GM21360 (cell line): Measurements from ENCODE around the gene JPT1.
"Not testable (repeated sequence)": the region's sequence is repeated elsewhere in the genome, so short reads cannot be mapped to it uniquely, and the experiment has no call there.

Experiments used
- ATAC-seq: cut with Tn5 transposase; IDR thresholded peaks from one replicate; pipeline ENCODE4 v1.9.1; 2021; ENCODE audit warnings: mild to moderate bottlenecking, moderate library complexity; ENCODE audit not compliant: unreplicated experiment

JPT1 gene, protein sequence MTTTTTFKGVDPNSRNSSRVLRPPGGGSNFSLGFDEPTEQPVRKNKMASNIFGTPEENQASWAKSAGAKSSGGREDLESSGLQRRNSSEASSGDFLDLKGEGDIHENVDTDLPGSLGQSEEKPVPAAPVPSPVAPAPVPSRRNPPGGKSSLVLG

DNA sequence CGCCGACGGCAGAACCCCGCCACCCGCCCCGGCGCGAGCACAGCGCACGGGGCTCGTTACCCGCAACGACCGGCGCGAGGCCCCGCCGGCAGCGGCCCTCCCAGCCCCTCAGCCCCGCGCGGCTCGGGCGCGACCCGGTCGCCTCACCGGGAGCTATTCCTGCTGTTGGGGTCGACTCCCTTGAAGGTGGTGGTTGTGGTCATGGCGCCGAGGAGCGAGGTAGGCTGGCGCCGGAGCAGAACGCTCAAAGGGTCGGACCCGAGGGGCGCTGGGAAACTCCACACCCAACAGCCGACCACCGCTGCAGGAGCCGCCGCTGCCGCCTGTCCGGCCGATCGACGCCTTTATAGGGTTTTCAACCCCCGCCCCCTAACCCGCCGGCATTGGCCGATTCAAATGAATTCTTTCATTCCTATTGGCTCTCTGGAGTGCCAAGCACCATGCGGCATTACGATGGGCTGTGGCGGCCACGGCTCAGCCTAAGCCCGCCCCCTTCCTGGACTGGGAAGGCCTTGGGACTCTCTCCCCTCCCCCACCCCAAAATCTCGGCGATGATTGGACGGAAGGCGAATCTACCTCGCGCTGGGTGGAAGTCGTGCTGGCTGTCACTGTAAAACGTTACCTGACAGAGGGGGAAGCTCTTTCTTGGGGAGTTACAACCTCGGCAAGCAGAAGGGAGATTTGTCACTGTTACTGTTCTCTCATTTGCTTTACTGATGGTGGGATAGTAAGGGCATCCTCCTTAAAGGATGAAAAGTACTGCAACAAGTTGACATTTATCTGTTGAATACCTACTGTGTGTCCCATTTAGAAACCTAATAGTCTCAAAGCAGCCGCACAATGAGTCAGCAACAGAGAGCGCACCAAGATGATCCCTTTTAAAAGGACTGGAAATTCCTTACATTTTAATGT lies at the start of gene JPT1:
JPT1 (minus strand) TSS at position 318 of the 912 bp plus-strand sequence; CDS start at position 203, 115 bp downstream.
- peak; percentile 89 for ATAC-seq

DNA sequence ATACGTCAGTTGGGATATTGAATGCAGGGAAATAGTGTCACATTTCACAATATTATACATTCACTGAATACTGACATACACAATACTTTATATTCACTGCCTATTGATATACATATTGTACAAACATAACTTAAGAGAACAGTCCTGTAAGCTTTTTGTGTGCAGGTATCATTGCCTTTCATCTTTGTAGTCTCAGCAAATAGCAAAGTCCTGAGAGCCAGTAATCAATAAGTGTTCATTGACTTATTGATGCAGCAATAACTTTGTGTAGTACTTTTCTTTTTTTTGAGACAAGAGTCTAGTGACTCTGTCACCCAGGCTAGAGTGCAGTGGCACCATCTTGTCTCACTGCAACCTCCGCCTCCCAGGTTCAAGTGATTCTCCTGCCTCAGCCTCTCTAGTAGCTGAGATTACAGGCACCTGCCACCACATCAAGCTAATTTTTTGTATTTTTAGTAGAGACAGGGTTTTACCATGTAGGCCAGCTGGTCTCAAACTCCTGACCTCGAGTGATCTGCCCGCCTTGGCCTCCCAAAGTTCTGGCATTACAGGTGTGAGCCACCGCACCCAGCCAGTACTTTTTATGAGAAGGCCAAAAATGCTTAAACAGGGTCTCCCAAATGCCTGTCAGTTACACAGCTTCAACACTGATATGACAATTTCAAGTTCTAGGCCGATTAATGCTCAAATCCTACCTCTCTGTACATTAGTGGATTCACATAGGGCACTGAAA lies 45.7 kb upstream of the JPT1 start:
- no peak for ATAC-seq

DNA sequence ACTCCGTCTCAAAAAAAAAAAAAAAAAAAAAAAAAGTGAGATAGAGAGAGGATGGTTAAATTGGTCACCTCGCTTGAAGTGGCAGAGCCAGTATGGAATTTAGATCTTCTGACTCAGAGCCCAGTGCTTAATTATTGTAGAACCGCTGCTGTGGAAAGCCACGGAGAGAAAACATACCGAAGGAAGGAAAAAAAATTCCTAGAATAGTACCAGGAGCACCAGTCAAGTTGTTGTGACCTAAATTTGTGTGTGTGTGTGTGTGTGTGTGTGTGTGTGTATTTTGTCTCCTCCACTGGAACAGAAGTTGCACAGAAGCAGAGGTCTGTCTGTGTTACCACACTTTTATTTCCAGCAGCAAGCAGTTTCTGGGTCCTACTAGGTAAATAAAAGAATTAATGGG lies 40.6 kb upstream of the JPT1 start:
- no peak for ATAC-seq

DNA sequence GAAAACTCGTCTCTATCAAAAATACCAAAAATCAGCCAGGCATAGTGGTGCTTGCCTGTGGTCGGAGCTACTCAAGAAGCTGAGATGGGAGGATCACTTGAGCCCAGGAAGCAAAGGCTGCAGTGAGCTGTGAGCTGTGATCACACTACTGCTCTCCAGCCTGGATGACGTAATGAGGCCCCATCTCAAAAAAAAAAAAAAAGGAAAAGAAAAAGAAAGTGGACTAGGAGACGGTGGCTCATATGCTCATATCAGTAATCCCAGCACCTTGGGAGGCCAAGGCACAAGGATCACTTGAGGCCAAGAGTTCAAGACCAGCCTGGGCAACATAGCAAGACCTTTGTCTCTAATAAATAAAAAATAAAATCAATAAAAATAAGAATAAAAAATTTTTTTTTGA lies 37.3 kb upstream of the JPT1 start:
- ATAC-seq, result no peak

DNA sequence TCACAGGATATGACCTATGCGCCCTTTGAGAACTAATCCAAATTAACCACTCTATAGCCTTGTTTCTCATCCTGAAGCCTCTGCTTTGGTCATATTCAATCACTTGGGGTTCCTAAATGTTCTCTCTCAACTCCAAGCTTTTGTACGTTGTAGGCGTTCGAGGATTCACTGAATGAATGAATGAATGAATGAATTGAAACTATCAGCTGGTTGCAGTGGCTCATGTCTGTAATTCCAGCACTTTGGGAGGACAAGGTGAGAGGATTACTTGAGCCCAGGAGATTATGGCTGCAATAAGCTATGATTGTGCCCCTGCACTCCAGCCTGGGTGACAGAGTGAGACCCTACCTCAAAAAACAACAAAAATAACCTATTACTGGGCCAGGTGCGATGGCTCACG lies 34.3 kb upstream of the JPT1 start:
- ATAC-seq, result no peak

DNA sequence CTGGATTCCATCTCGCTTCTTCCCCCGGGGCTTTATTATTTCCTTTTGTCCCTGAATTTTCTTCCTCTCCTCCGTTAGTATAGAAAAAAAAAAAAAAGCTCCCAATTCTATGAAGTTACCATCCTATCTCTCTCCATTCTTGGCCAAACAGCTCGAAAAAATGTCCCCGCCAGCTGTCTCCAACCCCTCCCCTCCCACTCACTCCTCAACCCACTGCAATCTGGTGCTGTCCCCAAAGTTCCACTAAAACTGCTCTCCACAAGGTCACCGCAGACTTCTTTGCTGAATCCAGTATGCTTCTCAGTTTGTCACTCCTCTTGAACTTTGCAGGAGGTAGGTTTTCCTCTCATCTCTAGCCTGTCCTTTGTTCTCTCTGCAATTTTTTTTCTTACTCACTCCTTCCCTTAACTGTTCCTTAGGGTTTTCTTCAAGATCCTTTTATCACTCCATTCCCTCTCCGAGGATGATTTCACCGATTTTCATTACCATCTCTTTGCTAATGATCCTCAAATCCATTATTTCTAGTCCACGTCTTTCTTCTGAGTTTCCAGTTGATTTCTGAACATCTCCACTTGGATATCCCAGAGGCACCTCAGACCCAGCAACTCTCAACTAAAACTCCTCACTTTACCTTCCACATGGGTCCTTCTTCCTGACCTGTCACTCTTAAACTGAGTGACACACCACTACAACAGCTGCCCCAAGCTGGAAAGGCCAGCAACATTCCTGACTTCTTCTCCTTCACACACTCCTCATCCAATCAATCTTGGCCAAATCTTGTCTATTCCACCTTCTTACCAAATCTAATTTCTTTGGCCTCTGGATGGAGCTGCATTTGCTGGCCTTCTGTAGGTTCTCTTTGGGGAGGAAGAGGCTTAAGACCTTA lies 29.9 kb upstream of the JPT1 start:
- no peak for ATAC-seq

DNA sequence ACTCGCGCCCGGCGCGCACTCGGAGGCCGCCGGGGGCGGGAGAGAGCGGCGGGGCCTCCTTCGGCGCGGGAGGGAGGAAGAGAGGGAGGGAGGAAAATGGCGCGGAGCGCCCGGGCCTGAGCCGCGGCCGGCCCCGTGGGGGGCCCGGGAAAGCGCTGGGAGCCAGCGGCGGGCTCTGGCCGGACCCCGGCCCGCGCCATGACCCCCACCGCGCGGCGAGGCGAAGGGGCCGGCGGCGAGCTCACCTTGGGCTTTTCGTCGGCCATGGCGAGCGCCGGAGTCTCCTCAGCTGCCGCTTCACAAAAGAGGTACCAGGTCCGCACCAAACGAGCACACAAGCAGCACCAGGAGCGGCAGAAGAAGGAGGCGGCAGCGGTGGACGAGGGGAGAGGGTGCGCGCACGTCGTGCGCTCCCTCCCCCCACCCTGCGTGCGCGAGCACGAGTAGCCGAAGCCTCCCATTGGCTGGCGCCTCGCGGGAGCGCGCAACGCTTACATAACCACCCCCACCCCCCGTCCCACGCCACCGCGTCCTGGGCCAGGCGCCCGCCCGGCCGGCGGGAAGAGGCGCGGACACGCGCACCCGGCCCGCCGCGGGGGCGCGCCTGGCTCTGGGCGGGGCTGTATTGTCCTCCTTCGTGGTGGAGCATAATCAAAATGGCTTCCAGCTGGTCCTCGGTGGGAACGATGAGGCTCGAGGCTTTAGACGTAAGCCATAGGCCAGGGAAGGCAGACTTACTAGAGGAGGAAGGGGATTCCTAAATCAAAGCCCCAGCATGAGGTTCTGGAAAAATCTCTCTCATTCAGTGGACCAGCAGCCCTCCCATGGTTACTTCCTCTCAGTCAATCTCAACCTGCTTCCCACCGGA lies 28.5 kb upstream of the JPT1 start, which contains the start of gene SUMO2:
SUMO2 (minus strand) TSS at position 391 of the 868 bp plus-strand sequence; CDS start at position 266, 125 bp downstream.
- peak; percentile 67 for ATAC-seq

DNA sequence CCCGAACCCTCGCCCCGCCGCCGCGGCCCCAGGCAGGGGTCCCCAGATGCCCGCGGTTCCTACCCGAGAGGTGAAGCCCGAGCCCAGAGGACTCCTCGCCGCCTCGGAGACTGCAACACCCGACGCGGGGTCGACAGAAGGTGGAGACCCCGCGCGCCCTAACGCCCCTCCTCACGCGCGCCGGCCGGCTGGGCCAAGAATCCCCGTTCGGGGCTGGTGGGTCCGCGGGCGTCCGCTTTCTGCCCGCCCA lies 27.9 kb upstream of the JPT1 start:
- no peak for ATAC-seq

DNA sequence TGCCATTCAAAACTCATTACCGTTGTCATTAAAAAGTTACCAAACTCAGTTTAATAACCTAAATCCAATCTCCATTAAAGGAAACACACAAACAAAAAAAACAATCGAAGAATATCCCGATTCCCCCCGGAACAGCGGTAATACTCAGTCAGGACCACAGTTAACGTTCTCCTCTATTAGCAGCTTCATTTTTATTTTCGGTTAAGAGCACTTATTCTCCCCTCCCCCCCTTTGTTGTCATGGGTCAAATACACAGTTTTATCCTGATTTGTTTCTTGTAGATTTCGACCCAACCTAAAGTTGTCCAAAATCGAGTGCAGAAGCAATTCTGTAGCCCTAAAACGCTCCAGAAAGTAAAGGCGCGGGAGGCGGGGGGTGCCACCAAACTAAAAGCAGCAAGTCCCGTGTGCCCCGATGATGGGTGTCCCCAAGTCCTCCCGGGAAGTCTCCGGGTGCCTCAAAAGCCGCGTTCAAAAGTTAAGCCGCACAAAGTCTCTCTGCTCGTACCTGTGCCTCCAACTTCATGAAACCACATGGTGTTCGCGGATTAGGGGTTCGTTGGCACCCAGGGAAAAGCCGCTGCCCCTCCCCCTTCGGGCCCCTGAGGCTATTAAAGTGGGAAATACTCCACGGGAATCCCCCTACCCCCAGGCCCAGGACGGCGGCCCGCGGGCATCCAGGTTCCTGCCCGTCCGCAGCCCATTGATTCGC lies 27.5 kb upstream of the JPT1 start:
- ATAC-seq, result no peak

DNA sequence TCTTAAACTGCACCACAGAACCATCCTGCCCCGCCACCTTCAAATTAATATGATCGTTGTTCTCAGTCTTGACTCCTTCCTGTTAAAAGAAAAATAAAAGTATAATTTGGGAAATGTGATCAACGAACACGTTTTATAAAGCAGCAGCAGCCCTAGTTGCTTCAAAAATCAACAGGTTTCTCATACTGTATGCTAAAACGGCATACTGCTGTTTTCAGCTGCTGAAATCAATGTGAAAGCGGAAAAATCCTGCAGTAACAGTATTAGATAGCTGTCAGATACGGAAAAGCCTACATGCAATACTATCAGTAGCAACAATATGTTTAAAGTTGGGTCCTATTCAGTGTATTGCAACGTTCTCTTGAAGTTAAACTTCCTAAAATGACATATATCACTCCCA lies 26.8 kb upstream of the JPT1 start:
- ATAC-seq, result no peak

DNA sequence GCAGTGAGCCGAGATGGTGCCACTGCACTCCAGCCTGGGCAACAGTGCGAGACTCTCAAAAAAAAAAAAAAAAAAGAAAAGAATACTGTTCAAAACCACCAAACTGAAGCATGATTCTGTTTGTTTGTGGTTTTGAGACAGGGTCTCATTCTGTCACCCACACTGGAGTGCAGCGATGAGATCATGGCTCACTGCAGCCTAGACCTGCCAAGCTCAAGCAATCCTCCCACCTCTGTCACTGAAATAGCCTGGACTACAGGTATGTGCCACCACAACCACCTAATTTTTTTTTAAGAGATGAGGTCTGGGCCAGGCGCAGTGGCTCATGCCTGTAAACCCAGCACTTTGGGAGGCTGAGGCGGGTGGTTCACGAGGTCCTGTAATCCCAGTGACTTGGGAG lies 24.1 kb upstream of the JPT1 start:
- no peak for ATAC-seq

DNA sequence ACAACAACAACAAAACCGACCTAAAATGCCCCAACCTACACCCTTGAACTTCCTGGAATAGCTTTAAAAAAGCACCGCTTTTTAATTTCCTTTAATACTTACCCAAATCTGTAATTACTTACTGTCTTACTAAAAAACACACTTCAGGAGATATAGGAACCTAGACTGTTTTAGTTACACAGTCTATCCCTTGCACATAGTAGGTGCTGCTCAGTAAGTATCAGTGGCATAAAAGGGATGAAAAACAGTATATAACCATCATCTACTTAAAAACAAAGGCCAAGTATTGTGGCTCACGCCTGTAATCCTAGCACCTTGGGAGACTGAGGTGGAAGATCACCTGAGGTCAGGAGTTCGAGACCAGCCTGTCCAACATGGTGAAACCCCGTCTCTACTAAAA lies 22.3 kb upstream of the JPT1 start:
- no peak for ATAC-seq

DNA sequence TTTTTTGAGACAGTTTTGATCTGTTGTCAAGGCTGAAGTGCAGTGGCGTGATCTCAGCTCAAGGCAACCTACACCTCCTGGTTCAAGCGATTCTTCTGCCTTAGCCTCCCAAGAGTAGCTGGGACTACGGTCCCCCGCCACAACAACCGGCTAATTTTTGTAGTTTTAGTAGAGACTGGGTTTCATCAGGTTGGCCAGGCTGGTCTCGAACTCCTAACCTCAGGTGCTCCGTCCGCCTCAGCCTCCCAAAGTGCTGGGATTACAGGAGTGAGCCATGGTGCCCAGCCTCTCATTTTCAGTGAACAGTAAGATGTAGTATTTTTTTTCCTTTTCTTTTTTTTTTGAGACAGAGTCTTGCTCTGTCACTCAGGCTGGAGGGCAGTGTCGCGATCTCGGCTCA lies 20.7 kb upstream of the JPT1 start:
- ATAC-seq, result no peak

DNA sequence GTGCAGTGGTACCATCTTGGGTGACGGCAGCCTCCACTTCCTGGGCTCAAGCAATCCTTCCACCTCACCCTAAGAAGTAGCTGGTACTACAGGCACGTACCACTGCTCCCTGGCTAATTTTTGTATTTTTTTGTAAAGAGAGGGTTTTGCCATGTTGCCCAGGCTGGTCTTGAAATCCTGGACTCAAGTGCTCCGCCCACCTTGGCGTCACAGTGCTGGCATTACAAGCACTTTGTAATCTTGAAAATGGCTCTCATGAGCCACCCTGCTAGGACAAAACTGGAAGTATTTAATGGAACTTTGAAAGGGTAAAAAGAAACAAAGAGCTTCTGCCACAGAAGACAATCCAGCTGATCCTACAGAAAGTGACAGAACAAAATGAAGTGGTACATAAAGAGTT lies 19.2 kb upstream of the JPT1 start:
- no peak for ATAC-seq

DNA sequence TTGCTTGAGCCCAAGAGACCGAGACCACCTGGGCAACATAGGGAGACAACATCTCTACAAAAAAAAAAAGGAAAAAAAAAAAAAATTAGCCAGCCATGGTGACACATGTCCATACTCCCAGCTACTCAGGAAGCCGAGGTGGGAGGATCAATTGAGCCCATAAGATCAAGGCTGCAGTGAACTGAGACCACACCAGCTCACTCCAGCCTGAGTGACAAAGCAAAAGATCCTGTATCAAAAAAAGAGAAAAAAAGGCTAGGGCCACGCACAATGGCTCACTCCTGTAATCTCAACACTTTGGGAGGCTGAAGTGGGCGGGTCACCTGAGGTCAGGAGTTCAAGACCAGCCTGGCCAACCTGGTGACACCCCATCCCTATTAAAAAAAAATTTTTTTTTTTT lies 14.7 kb upstream of the JPT1 start:
- no peak for ATAC-seq

DNA sequence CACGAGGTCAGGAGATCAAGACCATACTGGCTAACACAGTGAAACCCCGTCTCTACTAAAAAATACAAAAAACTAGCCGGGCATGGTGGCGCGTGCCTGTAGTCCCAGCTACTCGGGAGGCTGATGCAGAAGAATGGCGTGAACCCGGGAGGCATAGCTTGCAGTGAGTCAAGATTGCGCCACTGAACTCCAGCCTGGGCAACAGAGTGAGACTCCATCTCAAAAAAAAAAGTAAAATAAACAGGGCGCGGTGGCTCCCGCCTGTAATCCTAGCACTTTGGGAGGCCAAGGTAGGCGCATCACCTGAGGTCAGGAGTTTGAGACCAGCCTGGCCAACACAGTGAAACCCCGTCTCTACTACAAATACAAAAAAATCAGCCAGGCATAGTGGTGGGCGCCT lies 10.3 kb upstream of the JPT1 start:
- not testable (repeated sequence) for ATAC-seq

DNA sequence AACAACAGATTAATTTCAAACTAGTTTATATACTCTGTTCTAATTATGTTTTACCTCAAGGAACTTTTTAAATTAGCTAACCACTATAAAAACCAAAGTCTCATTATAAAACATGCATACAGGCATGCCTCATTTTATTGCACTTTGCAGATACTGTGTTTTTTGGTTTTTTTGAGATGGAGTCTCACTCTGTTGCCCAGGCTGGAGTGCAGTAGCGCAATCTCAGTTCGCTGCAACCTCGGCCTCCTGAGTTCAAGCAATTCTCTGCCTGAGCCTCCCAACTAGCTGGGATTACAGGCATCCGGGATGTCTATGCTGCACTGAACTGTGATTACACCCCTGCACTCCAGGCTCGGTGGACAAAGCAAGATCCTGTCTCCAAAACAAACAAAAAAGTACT lies 8.8 kb upstream of the JPT1 start:
- ATAC-seq, result no peak

DNA sequence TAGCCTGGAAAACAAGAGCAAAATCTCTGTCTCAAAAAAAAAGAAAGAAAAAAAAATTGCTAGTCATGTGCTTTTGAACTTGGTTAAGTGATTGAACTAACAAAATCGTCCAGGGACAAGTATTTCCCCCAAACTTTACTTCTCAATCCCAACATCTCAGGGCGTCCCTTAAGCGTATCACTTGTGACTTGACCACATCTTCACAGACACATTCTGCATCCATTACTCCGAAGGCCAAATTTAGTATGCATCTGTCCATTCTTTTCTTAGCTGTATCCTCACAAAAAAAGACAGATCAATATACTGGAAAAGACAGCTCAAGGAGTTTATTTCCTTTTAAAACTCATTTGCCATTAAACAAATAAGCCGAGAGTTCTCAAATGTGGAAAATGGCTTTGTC lies 5.9 kb upstream of the JPT1 start:
- ATAC-seq, result no peak

DNA sequence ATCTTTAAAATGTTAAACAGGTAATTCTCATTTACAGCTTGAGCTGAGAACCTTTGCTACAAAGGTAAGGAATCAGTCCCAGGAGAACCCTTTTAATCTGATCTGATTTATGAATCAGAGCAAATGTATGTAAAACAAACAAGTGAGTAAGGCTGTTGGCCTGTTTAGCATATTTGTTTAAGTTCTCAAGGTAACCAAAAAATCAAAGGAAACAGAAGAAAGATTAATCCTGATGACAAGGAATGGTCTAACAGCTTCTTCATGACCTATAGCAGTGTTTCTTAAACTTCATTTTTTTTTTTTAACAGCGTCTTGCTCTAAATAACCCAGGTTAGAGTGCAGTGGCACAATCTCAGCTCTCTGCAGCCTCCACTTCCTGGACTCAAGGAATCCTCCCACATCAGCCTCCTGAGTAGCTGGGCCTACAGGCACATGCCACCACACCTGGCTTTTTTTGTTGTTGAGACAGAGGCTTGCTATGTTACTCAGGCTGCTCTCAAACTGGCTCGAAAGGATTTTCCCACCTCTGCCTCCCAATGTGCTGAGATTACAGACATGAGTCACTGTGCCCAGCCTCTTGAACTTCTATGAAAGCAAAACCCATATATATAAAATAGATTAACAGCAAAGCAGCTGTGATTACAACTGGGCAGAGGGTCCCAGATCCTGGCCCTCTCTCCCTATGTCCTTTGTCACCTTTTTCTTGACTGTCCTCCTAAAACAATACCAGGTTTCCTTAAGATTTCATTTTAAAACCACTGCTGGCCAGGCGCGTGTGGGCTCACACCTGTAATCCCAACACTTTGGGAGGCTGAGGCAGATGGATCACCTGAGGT lies 5.1 kb upstream of the JPT1 start:
- no peak for ATAC-seq
